AG09309 (cell line): ENCODE measurements around the gene CABP1.

ENCODE experiments used
- DNase-seq: peaks from one replicate; pipeline ENCODE4 v3.0.0-alpha.2; 2010; ENCODE audit warnings: low read depth
- H3K4me3 ChIP-seq: 2 replicates; pipeline ENCODE4 v1.5.1; 2011; ENCODE audit warnings: mild to moderate bottlenecking, low read depth, low read length, moderate library complexity; ENCODE audit not compliant: control insufficient read depth
- CTCF ChIP-seq: IDR thresholded peaks from 2 replicates; pipeline ENCODE4 v1.5.1; 2011; ENCODE audit warnings: mild to moderate bottlenecking, low read depth, low read length, inconsistent platforms; ENCODE audit not compliant: insufficient read depth, control insufficient read depth; ENCODE audit errors: missing control alignments

Gene CABP1

DNA sequence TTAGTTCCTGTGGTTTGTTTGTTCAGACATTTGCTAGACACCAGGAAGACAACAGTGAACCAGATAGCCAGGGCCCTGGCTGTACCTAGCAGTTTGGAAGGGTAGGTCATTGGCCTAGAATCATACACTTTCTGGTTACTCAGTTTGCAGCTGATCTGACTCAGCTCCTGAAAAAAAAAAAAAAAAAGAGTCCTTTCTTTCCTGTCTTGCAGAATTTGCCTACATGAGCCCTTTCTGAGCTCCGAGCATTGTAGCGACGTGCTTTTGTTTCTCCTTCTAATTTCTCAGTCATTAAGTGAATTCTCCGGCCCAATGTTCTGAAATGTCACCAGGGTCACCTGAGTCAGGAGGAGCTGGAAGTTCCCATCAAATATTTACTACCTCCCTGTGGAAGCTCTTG, 2.4 kb downstream of the CABP1 start:
- TF ChIP-seq CTCF, result no peak
- DNase-seq, result no peak

GRCh38 chr12:120643574-120643973, 3.1 kb downstream of the CABP1 start:
- TF ChIP-seq CTCF, result no peak
- no peak overlapping the region for H3K4me3 ChIP-seq
- no peak for DNase-seq

More for the DNA sequence above, 2.4 kb downstream of the CABP1 start:
- no peak overlapping the region for H3K4me3 ChIP-seq

DNA sequence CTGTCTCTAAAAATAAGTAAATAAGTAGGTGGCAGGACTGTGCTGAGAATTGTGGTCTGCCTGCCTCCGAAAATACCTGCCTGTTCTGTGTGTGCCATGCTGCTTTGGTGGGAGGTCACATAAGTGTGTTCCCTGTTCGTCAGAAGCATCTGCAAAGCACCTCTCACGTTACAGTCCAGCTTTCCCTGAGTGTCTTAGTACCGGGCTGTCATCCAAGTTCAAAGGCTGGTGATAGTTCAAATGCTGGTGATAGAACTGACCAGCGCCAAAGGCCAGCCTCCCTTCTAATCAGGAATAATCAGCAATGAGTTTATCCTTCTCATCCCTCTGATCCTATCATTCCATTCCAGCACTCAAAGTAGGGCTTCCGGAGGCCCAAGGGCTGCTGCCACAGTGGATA, 5.6 kb downstream of the CABP1 start:
- DNase-seq, result no peak
- H3K4me3 ChIP-seq, result no peak overlapping the region
- no peak for TF ChIP-seq CTCF

DNA sequence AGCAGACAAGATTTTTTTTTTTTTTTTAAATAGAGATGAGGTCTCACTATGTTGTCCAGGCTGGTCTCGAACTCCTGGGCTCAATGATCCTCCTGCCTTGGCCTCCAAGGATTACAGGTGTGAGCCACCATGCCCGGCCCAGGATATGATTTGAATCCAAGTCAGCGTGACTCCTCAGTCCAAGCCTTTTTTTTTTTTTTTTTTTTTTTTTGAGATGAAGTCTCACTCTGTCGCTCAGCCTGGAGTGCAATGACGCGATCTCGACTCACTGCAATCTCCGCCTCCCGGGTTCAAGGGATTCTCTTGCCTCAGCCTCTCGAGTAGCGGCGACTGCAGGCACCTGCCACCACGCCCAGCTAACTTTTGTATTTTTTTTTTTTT, 6.9 kb downstream of the CABP1 start:
- DNase-seq, result no peak
- TF ChIP-seq CTCF, result no peak
- no peak overlapping the region for H3K4me3 ChIP-seq

- no peak overlapping the region for H3K4me3 ChIP-seq
- no peak for TF ChIP-seq CTCF
- DNase-seq, result no peak
Observed at GRCh38 chr12:120649442-120650232, 9.2 kb downstream of the CABP1 start.

DNA sequence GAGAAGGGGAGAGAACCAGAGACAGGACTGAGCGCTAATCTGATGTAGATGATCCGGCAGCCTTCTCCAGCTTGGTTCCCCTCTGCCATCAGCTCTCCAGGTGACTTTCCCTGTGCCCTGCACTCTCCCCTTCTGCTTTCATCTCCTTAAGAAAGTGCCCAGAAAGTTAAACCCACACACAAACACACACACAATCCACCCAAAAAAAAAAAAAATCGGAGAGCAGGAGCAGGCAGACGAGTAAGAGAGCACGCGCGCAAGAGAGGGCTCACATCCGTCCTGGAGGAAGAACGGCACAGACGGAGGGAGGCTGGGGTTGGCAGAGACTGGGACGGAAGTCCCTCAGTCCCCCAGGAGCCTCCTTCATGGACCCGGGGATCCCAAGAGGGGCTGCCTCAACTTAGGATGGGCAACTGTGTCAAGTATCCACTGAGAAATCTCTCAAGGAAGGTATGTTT, 9.8 kb downstream of the CABP1 start:
- DNase-seq, result no peak
- H3K4me3 ChIP-seq, result no peak overlapping the region
- TF ChIP-seq CTCF, result no peak

DNA sequence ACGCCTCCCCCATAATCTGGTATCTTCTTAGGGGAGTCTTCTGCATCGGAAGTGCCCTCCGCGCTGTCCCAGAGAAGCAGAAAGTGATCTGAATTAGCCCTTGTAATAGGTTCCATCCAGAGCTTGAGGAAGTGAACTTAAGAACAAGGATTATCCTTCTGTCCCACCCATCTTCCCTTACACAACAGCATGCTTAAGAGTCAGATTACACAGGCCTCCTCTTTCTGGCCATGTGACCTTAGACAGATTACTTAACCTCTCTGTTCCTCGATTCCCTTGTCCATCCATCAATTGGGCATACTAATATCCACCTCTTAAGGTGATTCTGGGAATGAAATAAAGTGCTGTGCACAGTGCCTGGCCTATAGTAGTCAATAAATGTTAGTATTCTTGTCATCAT, 11.4 kb downstream of the CABP1 start:
- no peak for TF ChIP-seq CTCF
- no peak for DNase-seq
- no peak overlapping the region for H3K4me3 ChIP-seq
